HG02943 (cell line): ENCODE results near the gene RHOT2.

ENCODE experiments used
- ATAC-seq: cut with Tn5 transposase; IDR thresholded peaks from one replicate; pipeline ENCODE4 v1.9.1; 2021; ENCODE audit warnings: mild to moderate bottlenecking, low read depth, moderate library complexity; ENCODE audit not compliant: unreplicated experiment

The RHOT2 gene

GRCh38 chr16:723695-724094 lies 55.8 kb downstream of the RHOT2 start:
- no peak for ATAC-seq
